NCI-H146 (cell line): ENCODE measurements around the gene SMAD4.
A peak's percentile ranks its signal among the peaks of the same experiment; 100 is the strongest.

Source experiments
- DNase-seq: peaks from one replicate; lab custom pipeline; 2025; lab: John Stamatoyannopoulos, UW

The SMAD4 gene

DNA sequence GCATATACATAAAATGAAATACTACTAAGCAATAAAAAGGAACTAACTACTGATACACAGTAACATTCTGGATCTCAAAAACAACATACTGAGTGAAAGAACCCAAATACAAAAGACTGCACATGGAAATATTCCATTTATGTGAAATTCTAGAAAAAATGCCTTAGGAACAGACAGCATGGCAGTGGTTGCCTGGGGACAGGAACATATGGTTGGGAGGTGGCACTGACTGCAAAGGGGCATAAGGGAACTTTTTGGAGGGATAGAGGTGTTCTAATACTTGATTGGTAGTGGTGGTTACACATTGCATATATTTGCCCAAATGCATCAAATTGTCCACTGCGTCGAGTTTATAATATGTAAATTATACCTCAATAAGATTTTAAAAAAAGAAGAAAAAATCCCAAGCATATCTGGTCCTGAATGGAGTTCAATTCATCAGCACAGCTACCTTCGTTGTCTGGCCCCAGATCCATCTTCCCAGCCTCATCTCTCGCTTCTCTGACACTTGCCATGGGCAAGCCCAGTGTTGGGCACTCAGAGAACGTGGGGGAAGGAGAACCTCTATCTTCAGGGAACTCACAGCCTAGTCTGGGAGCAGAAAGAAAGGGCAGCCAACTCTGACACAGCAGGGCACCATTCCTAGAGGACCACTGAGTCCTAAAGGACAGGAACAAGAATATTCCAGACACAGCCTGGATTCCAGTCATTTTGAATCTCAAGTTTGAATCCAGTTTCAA lies 8.6 kb upstream of the SMAD4 start:
- DNase-seq: no peak

DNA sequence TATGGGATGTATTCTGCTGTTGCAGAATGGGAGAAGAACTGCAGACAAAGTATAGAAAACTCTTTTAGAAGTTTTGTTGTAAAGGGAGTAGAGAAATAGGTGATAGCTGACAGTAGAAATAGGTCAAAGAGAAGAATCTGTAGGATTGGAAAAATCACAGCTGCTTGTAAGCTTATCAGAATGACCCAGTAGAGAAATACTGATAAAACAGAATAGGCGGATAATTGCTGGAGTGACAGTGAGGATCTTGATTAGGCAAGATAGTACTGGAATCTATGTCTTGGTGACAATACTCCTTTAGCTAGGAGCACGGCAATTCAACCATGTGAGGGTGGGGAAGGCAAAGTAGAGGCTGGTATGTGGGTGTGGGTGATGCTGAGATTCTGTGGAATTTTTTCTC lies 4.5 kb upstream of the SMAD4 start:
- no peak for DNase-seq

DNA sequence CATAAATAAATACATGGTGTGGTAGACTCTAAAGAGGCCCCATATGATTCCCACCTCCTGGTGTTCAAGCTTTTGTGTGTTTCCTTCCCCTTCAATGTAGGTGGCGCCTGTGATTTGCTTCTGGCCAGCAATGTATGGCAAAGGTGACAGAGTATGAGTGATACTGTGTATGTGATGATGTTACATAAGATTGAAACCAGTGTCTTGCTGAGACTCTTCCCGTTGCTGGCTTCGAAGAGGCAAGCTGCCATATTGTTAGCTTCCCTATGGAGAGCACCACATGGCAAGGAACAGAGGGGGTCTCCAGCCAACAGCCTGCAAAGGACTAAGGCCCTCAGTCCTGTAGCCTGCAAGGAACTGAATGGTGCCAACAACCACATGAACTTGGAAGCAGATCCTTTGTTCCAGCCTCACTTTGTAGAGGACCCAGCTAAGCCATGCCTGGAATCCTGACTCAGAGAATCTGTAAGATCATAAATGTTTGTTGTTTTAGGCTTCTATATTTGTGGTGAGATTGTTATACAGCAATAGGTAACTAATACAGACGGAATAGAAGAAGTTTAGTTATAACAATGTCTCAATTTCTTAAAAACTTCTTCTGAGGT lies 1.7 kb upstream of the SMAD4 start:
- DNase-seq: peak; percentile 81

DNA sequence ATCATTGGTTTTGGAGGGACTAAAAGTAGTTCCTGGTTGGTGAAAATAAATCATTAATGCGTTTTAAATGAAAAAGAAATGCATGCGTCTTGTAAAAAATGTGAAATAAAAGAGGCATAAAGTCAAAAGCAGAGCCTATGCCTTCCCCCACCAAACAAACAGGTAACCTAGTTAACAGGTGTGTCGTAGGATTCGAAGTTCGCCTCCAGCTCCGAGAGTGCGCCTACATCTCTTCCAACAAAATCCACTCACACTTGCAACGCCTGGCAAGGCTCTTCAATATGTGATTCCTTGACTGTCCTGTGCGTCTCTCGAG lies 677 bp upstream of the SMAD4 start:
- no peak for DNase-seq

DNA sequence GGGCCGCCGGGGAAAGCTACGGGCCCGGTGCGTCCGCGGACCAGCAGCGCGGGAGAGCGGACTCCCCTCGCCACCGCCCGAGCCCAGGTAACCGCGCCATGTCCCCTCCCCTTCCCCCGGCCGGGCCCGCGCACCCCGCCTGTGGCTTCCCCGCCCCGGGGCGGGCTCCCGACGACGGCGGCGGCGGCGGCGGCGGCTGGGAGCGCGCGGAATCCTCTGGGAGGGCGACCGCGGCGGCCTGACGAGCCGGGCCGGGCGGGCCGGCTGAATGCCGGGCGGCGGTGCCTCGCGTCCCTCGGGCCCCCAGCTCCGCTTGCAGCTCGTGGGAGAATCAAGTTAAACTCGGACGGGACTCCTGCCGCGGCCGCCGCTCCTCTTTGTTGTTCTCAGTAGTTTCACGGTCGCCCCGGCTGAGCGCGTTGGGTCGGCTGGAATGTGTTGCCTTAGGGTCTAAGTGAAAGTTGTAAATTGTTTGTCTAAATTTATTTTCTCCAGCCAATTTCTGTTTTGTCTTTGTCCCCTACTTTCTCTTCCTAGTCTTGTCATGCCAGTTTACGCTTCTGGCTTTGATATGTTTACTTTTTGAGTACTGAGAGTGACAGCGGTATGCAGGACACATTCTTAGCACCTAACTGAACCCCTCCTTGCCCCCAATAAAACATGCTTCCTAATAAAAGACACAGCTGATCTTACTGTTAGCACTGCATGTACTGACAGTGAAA lies 685 bp downstream of the SMAD4 start:
- peak; percentile 84 for DNase-seq

DNA sequence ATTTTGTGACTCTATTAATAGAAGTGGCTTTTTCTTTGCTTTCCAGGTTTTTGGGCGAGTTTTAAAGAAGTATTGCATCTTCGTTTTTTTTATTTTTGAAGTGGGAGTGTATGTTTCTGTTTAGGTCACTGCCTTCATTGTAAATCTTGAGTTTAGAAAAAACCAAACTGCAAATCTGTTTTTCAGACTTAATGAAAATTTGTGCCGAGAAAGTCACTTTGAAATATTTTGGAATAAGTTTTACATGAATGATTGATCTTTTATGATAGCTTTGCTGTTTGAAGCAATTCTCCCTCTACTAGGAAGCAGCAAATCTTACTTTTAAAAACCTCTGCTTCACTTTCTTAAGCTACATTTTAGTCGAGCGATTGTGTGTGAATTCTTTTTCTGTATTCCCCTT lies 2.2 kb downstream of the SMAD4 start:
- no peak for DNase-seq

DNA sequence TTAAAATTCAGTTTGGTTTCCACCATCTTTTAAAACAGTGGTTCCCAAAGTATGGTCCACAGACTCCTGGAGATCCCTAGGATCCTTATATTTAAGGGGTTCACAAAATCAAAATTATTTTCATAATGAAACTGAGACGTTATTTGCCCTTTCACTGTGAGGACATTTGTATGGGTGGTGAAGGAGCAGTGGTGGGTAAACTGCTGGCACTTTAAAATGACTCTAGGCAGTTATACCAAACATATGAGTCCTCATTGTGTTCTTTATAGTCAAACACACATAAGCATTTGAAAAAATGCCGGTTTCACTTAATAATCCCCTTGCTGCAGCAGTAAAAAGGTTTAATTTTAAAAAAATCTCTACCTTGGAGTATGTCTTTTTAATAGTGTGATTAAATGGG lies 7.2 kb downstream of the SMAD4 start:
- DNase-seq: no peak

DNA sequence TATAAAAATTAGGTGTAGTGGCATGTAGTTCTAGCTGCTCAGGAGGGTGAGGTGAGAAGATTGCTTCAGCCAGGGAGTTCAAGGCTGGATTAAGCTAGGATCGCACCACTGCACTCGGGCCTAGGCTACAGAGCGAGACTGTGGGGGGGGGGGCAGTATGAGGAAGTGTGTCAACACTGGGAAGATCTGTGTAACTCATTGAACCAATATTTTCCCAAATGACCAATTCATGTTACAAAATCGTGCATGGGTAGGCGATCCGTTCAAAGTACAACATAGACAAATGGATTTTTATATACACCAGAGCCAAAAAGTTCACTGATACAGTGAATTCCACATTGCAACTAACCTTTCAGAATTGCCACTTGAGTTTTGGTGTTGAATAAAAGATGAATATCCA lies 8.1 kb downstream of the SMAD4 start:
- no peak for DNase-seq

DNA sequence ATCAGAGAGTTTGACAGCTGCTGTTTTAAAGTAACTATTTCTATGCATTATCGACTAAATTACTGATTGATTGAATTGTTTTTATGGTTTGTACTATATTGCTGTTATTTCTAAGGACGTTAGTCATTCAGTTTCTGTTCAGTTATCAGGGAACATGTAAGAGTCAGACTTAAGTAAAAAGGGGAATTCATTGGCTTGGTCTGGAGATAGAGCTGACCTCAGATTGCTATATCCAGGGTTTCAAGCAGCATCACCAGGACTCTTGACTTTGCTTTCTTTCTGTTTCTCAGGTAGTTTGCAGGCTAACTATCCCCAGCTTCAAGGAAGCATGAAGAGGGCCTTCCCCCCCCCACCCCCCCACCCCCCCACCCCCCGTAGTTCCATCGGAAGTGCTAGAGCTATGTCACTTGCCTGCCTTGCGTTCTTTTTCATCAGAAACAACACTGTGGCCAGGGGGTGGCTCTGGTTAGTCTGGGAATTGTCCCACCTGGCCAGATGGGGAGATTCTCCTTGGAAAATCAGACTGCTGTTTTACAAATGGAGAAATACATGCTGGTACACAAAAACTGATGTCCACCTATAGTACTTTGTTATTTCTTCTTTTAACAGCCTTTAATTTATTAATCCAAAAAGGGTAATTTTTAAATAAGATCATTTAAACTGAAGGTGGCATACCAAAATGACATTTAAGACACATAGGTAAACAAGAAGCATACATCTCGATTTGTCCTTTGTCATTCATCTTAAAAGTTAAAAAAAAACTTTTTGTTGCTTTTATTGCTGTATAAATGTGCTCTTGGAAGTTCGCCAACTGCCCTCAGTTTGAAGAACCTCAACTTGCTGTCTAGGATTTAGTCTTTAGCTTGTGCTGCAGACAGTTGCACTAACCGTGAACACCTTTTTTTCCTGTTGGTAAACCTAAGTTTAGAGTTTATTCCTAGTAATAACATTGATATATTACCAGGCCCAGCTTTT lies 9.4 kb downstream of the SMAD4 start:
- no peak for DNase-seq

DNA sequence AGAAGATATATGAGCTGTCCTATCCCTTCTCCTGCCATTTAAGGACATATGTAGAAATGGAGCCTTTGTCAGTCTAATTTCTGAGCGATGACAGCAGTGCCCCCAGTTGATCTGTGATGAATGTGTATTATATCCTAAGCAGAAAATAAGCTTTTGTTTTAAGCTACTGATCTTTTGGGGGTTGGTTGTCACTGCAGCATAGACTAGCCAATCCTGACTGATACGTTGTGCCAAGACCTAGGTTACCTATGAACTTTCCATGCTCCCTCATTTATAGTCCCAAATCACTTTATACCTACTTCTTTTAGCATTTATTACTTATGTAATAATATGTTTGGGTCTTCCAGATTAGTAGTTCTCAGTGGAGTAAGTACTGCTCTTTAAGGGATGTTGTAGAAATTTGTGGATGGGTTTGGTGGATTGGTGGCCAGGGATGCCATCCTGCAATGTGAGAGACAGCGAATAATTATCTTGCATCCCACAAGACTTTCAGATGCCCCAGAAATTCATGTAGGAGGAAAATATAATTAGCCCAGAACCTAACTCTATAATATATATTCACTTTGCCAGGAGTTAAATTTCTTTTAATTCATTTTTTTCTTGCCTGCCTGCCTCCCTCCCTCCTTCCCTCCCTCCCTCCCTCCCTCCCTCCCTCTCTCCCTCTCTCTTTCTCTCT lies 11.8 kb downstream of the SMAD4 start:
- no peak for DNase-seq

DNA sequence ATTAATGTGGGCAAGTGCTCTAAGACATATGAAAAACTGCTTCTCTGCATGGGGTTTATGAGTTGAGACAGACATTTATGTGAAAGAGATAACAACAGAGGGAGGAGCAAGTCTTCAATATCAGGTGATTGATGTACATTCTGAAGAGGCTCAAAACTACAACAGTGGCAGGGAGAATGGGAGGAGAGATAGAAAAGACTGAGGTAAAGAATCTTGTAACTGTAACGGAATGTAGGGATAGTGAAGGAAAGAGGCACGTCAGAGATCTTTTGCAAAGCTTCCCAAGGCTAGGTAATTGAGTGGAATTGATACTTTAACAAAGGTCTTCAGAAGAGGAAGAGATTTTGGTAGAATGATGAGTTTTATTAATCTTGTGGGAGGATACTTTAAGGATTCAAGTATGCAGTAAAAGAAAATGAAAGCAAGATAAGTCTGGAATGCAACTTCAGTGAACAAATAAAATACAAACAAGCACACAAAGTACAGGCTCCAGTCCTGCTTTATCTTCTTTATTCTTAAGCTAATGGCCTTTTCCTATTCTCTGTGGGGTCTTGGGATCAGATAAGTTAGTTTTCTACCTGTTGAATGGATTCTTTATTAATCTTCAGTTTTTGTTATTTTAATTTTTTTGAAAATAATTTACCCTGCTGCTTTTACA lies 15.0 kb downstream of the SMAD4 start:
- DNase-seq: no peak

DNA sequence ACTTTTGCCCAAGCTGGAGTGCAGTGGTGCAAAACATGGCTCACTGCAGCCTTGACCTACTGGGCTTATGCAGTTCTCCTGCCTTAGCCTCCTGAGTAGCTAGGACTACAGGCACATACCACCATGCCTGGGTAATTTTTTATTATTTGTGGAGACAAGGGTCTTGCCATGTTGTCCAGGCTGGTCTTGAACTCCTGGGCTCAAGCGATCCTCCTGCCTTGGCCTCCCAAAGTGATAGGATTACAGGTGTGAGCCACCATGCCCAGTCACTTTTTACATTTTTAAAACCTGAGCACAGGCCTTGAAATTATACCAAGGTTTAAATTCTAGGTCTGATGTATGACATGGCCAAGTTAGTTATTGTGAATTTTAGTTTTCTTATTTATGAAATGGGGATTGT lies 18.2 kb downstream of the SMAD4 start:
- DNase-seq: no peak

DNA sequence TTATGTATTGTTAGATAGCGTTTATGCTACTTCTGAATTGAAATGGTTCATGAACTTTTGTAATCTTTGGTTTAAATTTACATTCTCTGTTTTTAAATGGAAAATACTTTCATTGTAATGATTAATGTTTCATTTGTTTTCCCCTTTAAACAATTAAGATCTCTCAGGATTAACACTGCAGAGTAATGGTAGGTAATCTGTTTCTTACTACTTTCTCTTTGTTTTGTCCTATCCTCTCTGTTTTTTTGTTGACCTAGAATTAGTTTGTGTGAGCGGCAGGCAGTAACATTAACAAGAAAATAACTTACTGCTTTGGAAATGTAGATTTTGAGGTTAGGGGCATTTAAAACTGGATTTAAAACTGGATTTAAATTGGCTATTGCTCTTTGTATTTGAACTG lies 19.1 kb downstream of the SMAD4 start:
- DNase-seq: no peak

DNA sequence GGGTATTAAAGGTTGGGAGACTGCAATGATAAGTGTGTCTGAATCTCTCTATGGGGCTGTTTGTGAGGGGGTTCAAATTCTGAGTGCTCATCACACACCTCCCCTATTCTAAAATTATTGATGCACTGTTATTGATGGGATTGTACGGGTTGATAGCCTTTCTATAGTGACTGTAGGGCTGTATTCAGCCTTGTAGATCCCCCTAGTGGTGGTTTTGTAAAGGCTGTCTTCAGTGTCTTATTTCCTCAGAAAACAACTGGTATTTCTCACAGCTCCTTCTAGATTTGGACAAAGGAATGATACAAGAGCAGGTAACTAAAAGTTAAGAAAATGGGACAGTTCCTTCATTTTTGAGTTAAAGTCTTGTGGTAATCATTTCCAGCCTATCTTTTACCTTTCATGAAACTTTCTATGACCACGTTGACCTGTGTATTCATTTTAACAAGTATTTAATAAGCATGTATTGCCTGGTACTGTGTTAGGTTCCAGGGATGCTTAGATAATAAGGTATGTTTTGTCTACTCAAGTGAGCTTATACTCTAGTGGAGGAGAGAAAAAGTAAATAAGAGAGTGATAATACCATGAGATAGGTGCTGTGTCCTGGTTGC lies 21.2 kb downstream of the SMAD4 start:
- peak; percentile 77 for DNase-seq

DNA sequence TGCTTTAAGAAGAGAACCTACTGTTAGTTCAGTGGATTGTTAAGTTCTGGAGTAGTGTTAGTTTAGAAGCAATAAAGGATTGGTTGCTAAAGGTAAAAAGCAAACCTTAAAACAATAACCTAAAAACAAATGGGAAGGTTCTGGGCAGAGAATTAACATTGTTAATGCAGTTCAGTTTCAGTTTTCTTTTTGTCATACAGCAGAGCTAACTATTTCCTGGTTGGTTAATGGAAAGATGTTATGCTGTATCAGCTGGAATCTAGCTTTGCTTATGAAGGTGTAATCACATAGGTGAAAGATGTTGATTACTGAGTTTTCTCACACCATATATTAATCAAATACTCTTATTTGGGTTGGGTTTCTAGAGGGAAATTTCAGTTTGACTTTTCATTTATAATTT lies 23.8 kb downstream of the SMAD4 start:
- no peak for DNase-seq

DNA sequence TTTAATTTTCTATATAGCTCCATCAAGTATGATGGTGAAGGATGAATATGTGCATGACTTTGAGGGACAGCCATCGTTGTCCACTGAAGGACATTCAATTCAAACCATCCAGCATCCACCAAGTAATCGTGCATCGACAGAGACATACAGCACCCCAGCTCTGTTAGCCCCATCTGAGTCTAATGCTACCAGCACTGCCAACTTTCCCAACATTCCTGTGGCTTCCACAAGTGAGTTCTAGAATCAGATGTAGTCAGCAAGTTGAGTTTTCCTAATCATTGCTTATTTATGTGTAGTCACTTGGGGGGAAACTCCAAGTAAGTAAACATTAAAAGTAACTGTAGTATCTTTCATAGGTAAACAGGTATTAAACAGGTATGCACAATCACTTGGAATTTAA lies 24.8 kb downstream of the SMAD4 start:
- DNase-seq: no peak

DNA sequence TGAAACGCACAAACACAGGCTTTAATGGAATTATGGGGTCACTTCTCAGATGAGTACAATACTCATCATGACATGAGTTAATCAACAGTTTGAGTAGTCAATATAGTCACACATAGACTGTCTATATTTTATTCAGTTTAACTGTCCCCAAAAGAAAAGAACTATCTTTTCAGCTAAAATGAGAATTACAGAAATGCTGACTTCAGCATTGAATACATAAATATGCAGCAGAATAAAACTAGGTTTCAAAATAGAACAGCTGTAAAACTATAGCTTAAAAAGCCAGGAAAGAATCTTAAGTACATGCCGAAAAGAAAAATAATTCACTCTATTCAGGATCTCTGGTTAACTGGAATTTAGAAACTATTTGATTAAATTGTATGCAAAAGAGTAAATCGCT lies 30.0 kb downstream of the SMAD4 start:
- DNase-seq: no peak

DNA sequence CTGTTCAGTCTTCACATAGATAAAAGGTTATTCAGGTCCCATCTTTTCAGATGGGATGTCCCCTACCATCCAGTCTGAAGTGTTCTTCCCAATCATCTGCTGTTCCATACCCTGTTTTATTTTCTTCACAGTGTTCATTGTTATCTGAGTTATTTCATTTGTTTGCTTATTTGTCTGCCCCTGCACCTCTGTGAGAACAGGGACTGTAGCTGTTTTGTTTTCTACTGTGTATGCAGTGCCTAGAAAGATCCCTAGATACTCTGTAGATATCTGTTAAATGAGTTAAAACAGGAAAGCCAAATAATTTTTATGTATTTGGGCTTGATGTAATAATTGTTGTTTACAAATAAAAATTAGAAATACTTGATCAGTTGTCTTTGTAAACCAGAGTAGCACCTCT lies 34.2 kb downstream of the SMAD4 start:
- no peak for DNase-seq

DNA sequence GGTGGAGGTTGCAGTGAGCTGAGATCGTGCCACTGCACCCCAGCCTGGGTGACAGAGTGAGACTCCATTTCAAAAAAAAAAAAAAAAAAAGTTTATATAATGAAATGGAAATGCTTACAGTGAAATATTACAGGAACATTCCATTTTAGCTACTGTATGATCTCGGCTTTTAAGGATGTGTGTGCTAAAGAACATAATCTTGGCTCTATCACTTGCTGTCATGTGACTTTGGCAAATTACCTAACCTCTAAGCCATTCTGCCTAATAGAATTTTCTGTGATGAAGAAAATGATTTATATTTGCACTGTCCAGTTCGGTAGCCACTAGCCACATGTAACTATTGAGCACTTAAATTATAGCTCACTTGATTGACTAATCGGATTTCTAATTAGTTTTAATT lies 36.3 kb downstream of the SMAD4 start:
- DNase-seq: no peak

DNA sequence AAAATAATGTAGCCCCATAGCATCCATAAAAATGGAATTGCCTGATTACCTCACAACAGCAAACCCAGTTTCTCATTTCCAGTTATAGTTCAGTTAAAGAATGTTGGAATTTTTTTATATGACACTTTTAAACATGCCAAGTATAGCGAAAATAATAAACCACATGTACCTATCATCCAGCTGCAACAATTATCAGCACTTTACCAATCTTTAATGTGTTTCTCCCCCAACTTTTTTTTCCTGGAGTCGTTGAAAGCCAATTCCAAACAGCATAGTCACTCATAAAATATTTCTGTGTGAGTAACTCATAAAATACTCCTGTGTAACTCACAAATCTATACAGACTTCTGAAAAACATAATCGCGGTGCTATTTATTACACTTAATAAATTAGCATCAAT lies 38.1 kb downstream of the SMAD4 start:
- DNase-seq: no peak

DNA sequence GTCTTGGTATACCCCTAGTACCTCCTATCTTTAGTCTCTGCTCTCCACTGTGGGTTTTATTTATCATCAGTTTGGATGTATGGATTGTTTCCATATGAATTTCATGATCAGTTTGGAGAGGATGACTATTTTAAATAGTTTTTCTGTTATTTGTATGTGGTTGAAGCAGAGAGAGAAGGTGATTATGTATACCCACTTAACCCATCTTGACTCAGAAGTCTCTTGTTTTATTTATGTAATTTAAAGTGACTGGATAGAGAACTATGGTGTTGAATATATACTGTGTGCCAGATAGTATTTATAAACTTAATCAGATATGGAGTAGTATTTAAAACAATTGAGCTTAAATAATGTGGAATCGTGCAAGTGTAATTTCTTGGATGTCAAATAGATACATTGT lies 39.9 kb downstream of the SMAD4 start:
- DNase-seq: no peak
